Urinary bladder (tissue), 4 donors: ENCODE data around the gene FBXW11. TPM values are rescaled to one million over a fixed set of nuclear protein-coding genes. Genes with fewer than 3 reads are reported as not detected.

ENCODE experiments used
- DNase-seq: peaks from one replicate; pipeline ENCODE4 v3.0.0-alpha.2; 2015; ENCODE audit errors: extremely low spot score
- H3K27ac ChIP-seq: one replicate; pipeline ENCODE4 v1.5.1; 2013; ENCODE audit warnings: low read depth, mild to moderate bottlenecking, moderate library complexity
- H3K36me3 ChIP-seq: one replicate; pipeline ENCODE4 v1.6.1; 2013; ENCODE audit warnings: mild to moderate bottlenecking, moderate library complexity; ENCODE audit not compliant: insufficient read depth
- H3K4me1 ChIP-seq: one replicate; pipeline ENCODE4 v1.6.1; 2013; ENCODE audit warnings: mild to moderate bottlenecking, moderate library complexity; ENCODE audit not compliant: insufficient read depth
- H3K4me3 ChIP-seq: one replicate; pipeline ENCODE4 v1.5.1; 2013; ENCODE audit warnings: low read depth, low read length
- WGBS: extraction: QIAGEN DNeasy Blood & Tissue Kit; methylation state at CpG from one replicate; pipeline ENCODE4 v1.1.7; 2013; 5-methylcytosine and 5-hydroxymethylcytosine counted together
- polyA plus RNA-seq: library from polyadenylated mRNA; stranded (reverse); fragments of 200-250 nt; gene quantifications from one replicate; pipeline ENCODE4 v1.2.3, GENCODE V29; 2013
- total RNA-seq: library from RNA; depleted of rRNA; stranded (reverse); fragments of >200 nt; gene quantifications from one replicate; pipeline ENCODE4 v1.2.3, GENCODE V29; 2014
- donor health status: healthy with polysubstance abuse.
- donor health status: healthy.

Gene FBXW11
- total and polyA plus RNA-seq, 2 donors, result 28.3 to 81.3 TPM

- no peaks in the 10 kb centered on the region for H3K36me3 ChIP-seq
- H3K4me3 ChIP-seq, result no peak overlapping the region
- no peak overlapping the region for H3K27ac ChIP-seq
- 76% methylated on average over 3 of the region's 3 CpGs for WGBS
- DNase-seq, result no peak
- H3K4me1 ChIP-seq, result no peaks in the 10 kb centered on the region
These were observed 37.9 kb downstream of the FBXW11 start for GRCh38 chr5:171968531-171968930.

GRCh38 chr5:171966964-171967363 lies 39.5 kb downstream of the FBXW11 start:
- no peak for DNase-seq
- no peak overlapping the region for H3K27ac ChIP-seq
- H3K4me3 ChIP-seq, result no peak overlapping the region
- H3K4me1 ChIP-seq, result no peaks in the 10 kb centered on the region
- H3K36me3 ChIP-seq, result no peaks in the 10 kb centered on the region
- WGBS, result 62% methylated on average over 2 of the region's 2 CpGs

- no peak for DNase-seq
- Histone ChIP-seq H3K27ac (no peak overlapping the region), H3K36me3 (no peaks in the 10 kb centered on the region), H3K4me1 (no peaks in the 10 kb centered on the region), H3K4me3 (no peak overlapping the region)
- 40% methylated on average over 2 of the region's 2 CpGs for WGBS
These were observed 40.2 kb downstream of the FBXW11 start for GRCh38 chr5:171966270-171966669.

- WGBS, result 81% methylated on average over 6 of the region's 6 CpGs
- no peak overlapping the region for H3K4me3 ChIP-seq
- no peaks in the 10 kb centered on the region for H3K4me1 ChIP-seq
- H3K27ac ChIP-seq, result no peak overlapping the region
- no peaks in the 10 kb centered on the region for H3K36me3 ChIP-seq
- no peak for DNase-seq
These were observed 40.7 kb downstream of the FBXW11 start for GRCh38 chr5:171965745-171966144.

- H3K4me1 ChIP-seq, result no peaks in the 10 kb centered on the region
- no peak overlapping the region for H3K4me3 ChIP-seq
- 76% methylated on average over 2 of the region's 2 CpGs for WGBS
- H3K36me3 ChIP-seq, result no peaks in the 10 kb centered on the region
- no peak for DNase-seq
- no peak overlapping the region for H3K27ac ChIP-seq
These were observed 43.0 kb downstream of the FBXW11 start for GRCh38 chr5:171963416-171963815.

GRCh38 chr5:171961117-171961516 lies 45.3 kb downstream of the FBXW11 start:
- Histone ChIP-seq H3K4me1 (no peaks in the 10 kb centered on the region), H3K27ac (no peak overlapping the region), H3K36me3 (no peaks in the 10 kb centered on the region), H3K4me3 (no peak overlapping the region)
- no peak for DNase-seq
- 83% methylated on average over 3 of the region's 3 CpGs for WGBS

GRCh38 chr5:171957591-171958251 lies 48.7 kb downstream of the FBXW11 start:
- DNase-seq, result no peak
- Histone ChIP-seq H3K4me1 (peaks cover 1% of the 10 kb centered on the region), H3K4me3 (no peak overlapping the region), H3K27ac (no peak overlapping the region), H3K36me3 (no peaks in the 10 kb centered on the region)
- WGBS, result 70% methylated on average over 9 of the region's 9 CpGs

- Histone ChIP-seq H3K4me1 (peaks cover 1% of the 10 kb centered on the region), H3K36me3 (no peaks in the 10 kb centered on the region), H3K27ac (no peak overlapping the region), H3K4me3 (no peak overlapping the region)
- 30% methylated on average over 5 of the region's 5 CpGs for WGBS
- DNase-seq, result peak; percentile 55
These were observed 49.4 kb downstream of the FBXW11 start for GRCh38 chr5:171956887-171957495.

GRCh38 chr5:171956314-171956713 lies 50.1 kb downstream of the FBXW11 start:
- DNase-seq, result no peak
- peaks cover 1% of the 10 kb centered on the region for H3K4me1 ChIP-seq
- H3K4me3 ChIP-seq, result no peak overlapping the region
- H3K36me3 ChIP-seq, result no peaks in the 10 kb centered on the region
- WGBS, result 97% methylated on average over 1 of the region's 1 CpG
- H3K27ac ChIP-seq, result no peak overlapping the region

GRCh38 chr5:171955761-171956160 lies 50.7 kb downstream of the FBXW11 start:
- H3K27ac ChIP-seq, result no peak overlapping the region
- no peak for DNase-seq
- H3K36me3 ChIP-seq, result no peaks in the 10 kb centered on the region
- H3K4me3 ChIP-seq, result no peak overlapping the region
- WGBS, result 84% methylated on average over 4 of the region's 4 CpGs
- H3K4me1 ChIP-seq, result peaks cover 1% of the 10 kb centered on the region

- H3K36me3 ChIP-seq, result no peaks in the 10 kb centered on the region
- DNase-seq, result no peak
- H3K4me3 ChIP-seq, result no peak overlapping the region
- H3K4me1 ChIP-seq, result peaks cover 1% of the 10 kb centered on the region
- no peak overlapping the region for H3K27ac ChIP-seq
- 26% methylated on average over 1 of the region's 1 CpG for WGBS
These were observed 51.7 kb downstream of the FBXW11 start for GRCh38 chr5:171954721-171955120.

GRCh38 chr5:171953860-171954701 lies 52.4 kb downstream of the FBXW11 start:
- peaks cover 1% of the 10 kb centered on the region for H3K4me1 ChIP-seq
- H3K27ac ChIP-seq, result no peak overlapping the region

GRCh38 chr5:171952021-171952420 lies 54.4 kb downstream of the FBXW11 start:
- no peak overlapping the region for H3K27ac ChIP-seq
- 78% methylated on average over 5 of the region's 5 CpGs for WGBS
- H3K4me1 ChIP-seq, result peaks cover 1% of the 10 kb centered on the region
- H3K36me3 ChIP-seq, result no peaks in the 10 kb centered on the region
- H3K4me3 ChIP-seq, result no peak overlapping the region
- no peak for DNase-seq

More at GRCh38 chr5:171953860-171954701, 52.4 kb downstream of the FBXW11 start:
- H3K4me3 ChIP-seq, result no peak overlapping the region
- 76% methylated on average over 2 of the region's 2 CpGs for WGBS
- DNase-seq, result no peak
- H3K36me3 ChIP-seq, result no peaks in the 10 kb centered on the region

- no peak overlapping the region for H3K4me3 ChIP-seq
- 72% methylated on average over 4 of the region's 4 CpGs for WGBS
- peaks cover 1% of the 10 kb centered on the region for H3K4me1 ChIP-seq
- no peak overlapping the region for H3K27ac ChIP-seq
- DNase-seq, result no peak
- H3K36me3 ChIP-seq, result no peaks in the 10 kb centered on the region
These were observed 55.2 kb downstream of the FBXW11 start for GRCh38 chr5:171951218-171951617.
